Esophagus muscularis mucosa (tissue), 3 donors: ENCODE measurements around the gene NEDD8.

Source experiments
- CTCF ChIP-seq, 3 experiments: fragments of 200-600 bp in 2 of 3; fragments of 450-650 bp in 1 of 3; sonication (generic) in 2 of 3; IDR thresholded peaks; one replicate each; pipeline ENCODE4 v1.5.1; 2017 to 2019; ENCODE audit warnings: antibody characterized with exemption in 3 of 3, mild to moderate bottlenecking in 2 of 3, moderate library complexity in 1 of 3
- POLR2A ChIP-seq: fragments of 450-650 bp; IDR thresholded peaks from one replicate; pipeline ENCODE4 v1.6.1; 2017; ENCODE audit warnings: antibody characterized with exemption, moderate library complexity, mild to moderate bottlenecking, low read depth
- POLR2AphosphoS5 ChIP-seq, 2 donors: sonication (generic); formaldehyde crosslinking; IDR thresholded peaks; one replicate each; pipeline ENCODE4 v1.6.1; 2017; ENCODE audit warnings: antibody characterized with exemption in 2 of 2

GRCh38 chr14:24233538-24233866 lies 1.3 kb upstream of the NEDD8 start:
- TF ChIP-seq CTCF (IDR thresholded peaks at IDR 0.05) (no peak), POLR2A (no peak), POLR2AphosphoS5 (IDR thresholded peaks at IDR 0.05) (no peak)
